T-helper 1 cell treated with Interleukin-12 subunit alpha and Interleukin-12 subunit beta and Interleukin-4 antibody, amounts not matched to agents 30 μg/mL and 1 μg/mL, for 36 hours (primary cell): ENCODE data around the gene BTG2.
"Not testable (repeated sequence)": the region's sequence is repeated elsewhere in the genome, so short reads cannot be mapped to it uniquely, and the experiment has no call there.

ENCODE experiments used
- H3K27ac Mint-ChIP-seq: one replicate; pipeline ENCODE4 v1.8.0; 2021; ENCODE audit warnings: mild to moderate bottlenecking, mixed read lengths
- H3K27me3 Mint-ChIP-seq: one replicate; pipeline ENCODE4 v1.8.0; 2021; ENCODE audit warnings: low read depth, mixed read lengths
- H3K36me3 Mint-ChIP-seq: one replicate; pipeline ENCODE4 v1.8.0; 2021; ENCODE audit warnings: low read depth, mixed read lengths
- H3K4me1 Mint-ChIP-seq: one replicate; pipeline ENCODE4 v1.8.0; 2021; ENCODE audit warnings: low read depth, mixed read lengths
- H3K4me3 Mint-ChIP-seq: one replicate; pipeline ENCODE4 v1.8.0; 2021; ENCODE audit warnings: mild to moderate bottlenecking, moderate library complexity, mixed read lengths
- H3K9me3 Mint-ChIP-seq: one replicate; pipeline ENCODE4 v1.8.0; 2021; ENCODE audit warnings: mixed read lengths

BTG2 gene

DNA sequence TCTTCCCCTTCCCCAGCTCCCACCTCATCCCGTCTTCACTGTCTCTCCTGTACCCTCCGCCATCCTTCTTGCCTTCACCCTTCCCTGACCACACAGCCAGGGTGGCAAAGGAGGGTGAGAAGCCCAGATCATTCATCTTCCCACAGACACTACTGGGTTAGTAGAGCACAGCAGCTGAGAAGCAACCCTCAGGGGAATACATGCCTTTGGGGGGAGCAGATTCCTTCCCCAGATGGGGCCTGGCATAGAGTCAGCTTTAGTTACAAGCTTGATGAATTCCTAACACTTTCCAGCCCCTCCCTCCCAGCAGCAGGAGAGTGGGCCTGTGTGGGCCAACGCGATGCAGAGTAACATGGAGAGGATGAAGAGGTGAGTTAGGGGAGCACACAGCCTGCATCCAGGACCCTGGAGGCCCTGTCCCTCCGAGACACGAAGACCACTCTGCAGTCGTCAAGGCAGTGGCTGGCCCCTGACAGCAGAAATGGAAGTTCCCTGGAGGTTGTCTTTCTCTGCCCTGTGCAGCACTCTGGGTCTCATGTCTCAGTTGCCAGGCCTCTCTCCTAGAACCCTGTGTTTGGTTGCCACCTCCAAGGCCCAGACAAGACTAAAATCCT is 8.8 kb upstream of the BTG2 start:
- Mint-ChIP-seq H3K4me3 (no peak overlapping the region), H3K27me3 (no peaks in the 10 kb centered on the region), H3K9me3 (no peaks in the 10 kb centered on the region), H3K27ac (no peak overlapping the region), H3K4me1 (peaks cover 41% of the 10 kb centered on the region), H3K36me3 (peaks cover 2% of the 10 kb centered on the region)

DNA sequence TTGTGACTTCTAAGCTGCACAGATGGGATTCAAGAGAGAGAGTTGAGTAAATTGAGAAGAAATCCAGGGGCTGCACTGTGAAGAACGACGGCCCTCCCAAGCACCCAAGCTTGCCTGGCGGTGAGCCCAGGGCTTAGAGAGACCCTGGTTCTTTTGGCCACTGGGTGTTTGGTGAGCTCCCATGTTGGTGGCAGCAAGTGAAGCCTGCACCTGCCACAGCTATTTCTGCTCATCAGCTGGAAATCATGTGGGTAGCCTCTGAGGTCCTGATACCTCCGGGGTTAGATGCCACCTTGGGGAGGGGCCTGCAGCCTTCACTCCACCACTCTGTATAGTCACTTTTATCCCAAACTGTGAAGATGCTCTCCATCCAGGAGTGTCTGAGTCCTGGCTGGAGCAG is 6.2 kb upstream of the BTG2 start:
- no peaks in the 10 kb centered on the region for H3K9me3 Mint-ChIP-seq
- peaks cover 49% of the 10 kb centered on the region for H3K4me1 Mint-ChIP-seq
- no peak overlapping the region for H3K4me3 Mint-ChIP-seq
- no peak overlapping the region for H3K27ac Mint-ChIP-seq
- H3K27me3 Mint-ChIP-seq, result no peaks in the 10 kb centered on the region
- peaks cover 3% of the 10 kb centered on the region for H3K36me3 Mint-ChIP-seq

DNA sequence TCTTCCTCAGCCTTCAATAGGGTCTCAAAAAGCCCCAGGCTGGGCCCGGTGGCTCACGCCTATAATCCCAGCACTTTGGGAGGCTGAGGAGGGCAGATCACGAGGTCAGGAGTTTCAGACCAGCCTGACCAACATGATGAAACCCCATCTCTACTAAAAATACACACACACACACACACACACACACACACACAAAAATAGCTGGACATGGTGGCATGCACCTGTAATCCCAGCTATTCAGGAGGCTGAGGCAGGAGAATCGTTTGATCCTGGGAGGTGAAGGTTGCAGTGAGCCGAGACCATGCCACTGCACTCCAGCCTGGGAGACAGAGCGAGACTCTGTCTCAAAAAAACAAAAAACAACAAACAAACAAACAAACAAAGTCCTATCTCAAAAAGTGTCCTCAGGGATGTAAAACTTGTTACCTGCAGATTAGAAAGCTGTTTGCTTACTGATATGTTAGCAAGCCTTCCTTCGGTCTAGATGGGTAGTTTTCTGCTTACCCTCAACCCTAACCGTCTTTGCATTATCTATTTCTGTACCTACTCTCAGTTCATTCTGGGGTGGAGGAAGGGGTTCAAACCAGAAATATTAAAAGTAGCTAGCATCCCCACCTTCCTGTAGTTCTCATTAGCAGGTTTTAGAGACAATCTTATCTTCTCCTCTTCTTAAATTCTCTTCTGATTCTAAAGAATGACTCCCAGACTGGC is 5.4 kb upstream of the BTG2 start:
- H3K27me3 Mint-ChIP-seq, H3K27ac Mint-ChIP-seq, H3K4me3 Mint-ChIP-seq, H3K36me3 Mint-ChIP-seq, H3K9me3 Mint-ChIP-seq: not testable (repeated sequence)
- peaks cover 52% of the 10 kb centered on the region for H3K4me1 Mint-ChIP-seq

- H3K4me1 Mint-ChIP-seq, result peaks cover 47% of the 10 kb centered on the region
- H3K36me3 Mint-ChIP-seq, result peaks cover 3% of the 10 kb centered on the region
- no peaks in the 10 kb centered on the region for H3K9me3 Mint-ChIP-seq
- H3K27me3 Mint-ChIP-seq, result no peaks in the 10 kb centered on the region
- peak overlapping the region; percentile 12 for H3K27ac Mint-ChIP-seq
- no peak overlapping the region for H3K4me3 Mint-ChIP-seq
Measured at GRCh38 chr1:203300441-203301330, 4.6 kb upstream of the BTG2 start.

- Mint-ChIP-seq H3K36me3 (peaks cover 8% of the 10 kb centered on the region), H3K4me1 (peaks cover 45% of the 10 kb centered on the region), H3K9me3 (no peaks in the 10 kb centered on the region), H3K27ac (no peak overlapping the region), H3K27me3 (no peaks in the 10 kb centered on the region), H3K4me3 (no peak overlapping the region)
Measured at GRCh38 chr1:203301331-203301668, 4.0 kb upstream of the BTG2 start.

- Mint-ChIP-seq H3K4me1 (peaks cover 46% of the 10 kb centered on the region), H3K9me3 (no peaks in the 10 kb centered on the region), H3K4me3 (no peak overlapping the region), H3K36me3 (peaks cover 19% of the 10 kb centered on the region), H3K27ac (no peak overlapping the region), H3K27me3 (no peaks in the 10 kb centered on the region)
Measured at GRCh38 chr1:203302456-203302855, 2.9 kb upstream of the BTG2 start.

- Mint-ChIP-seq H3K9me3 (no peaks in the 10 kb centered on the region), H3K27ac (no peak overlapping the region), H3K4me1 (peaks cover 50% of the 10 kb centered on the region), H3K36me3 (peaks cover 24% of the 10 kb centered on the region), H3K4me3 (no peak overlapping the region), H3K27me3 (no peaks in the 10 kb centered on the region)
Measured at GRCh38 chr1:203302894-203303293, 2.4 kb upstream of the BTG2 start.

DNA sequence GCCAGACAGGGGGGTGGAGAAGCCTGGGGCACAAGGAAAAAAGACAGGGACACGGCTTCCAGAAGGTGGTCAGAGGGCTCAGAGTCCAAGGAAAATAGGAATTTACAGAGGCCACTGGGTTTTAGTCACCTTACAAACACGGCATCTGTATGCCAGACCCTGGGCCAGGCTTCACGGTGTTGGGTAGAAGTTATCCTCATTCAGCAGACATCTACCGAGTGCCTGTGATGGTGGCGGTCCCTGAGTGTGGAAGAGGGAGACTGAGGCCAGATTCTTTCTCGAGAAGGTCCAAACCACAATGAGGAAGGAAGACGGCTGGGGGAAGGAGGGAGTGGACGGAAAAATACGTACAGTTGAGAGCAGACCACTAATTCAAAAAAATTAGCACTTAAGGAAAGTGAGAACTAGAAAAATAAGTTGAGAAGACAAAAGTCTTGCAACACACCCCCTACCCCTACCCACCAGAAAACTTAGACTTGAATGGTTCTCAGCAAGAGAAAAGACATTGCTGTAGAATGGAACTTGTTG is 864 bp upstream of the BTG2 start:
- peaks cover 57% of the 10 kb centered on the region for H3K4me1 Mint-ChIP-seq
- H3K27ac Mint-ChIP-seq, result peak overlapping the region; percentile 95
- no peaks in the 10 kb centered on the region for H3K9me3 Mint-ChIP-seq
- H3K36me3 Mint-ChIP-seq, result peaks cover 39% of the 10 kb centered on the region
- H3K27me3 Mint-ChIP-seq, result no peaks in the 10 kb centered on the region
- H3K4me3 Mint-ChIP-seq, result peak overlapping the region; percentile 82

DNA sequence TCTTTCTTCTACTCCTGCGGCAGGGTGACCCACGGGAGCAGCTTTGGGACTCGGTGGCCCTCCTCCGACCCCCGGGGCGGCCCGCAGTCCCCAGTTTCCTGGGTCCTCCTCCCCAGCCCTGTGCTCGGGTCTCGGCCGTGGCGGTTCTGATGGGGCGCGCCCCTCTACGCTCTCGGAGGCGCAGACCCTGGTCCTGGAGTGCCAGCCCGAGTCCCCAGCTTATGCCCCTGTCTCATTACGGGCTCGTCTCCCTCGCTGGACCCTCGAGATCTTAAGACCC is 430 bp downstream of the BTG2 start:
- Mint-ChIP-seq H3K4me3 (peak overlapping the region; percentile 97), H3K27ac (peak overlapping the region; percentile 91), H3K27me3 (no peaks in the 10 kb centered on the region), H3K4me1 (peaks cover 56% of the 10 kb centered on the region), H3K9me3 (no peaks in the 10 kb centered on the region), H3K36me3 (peaks cover 48% of the 10 kb centered on the region)

DNA sequence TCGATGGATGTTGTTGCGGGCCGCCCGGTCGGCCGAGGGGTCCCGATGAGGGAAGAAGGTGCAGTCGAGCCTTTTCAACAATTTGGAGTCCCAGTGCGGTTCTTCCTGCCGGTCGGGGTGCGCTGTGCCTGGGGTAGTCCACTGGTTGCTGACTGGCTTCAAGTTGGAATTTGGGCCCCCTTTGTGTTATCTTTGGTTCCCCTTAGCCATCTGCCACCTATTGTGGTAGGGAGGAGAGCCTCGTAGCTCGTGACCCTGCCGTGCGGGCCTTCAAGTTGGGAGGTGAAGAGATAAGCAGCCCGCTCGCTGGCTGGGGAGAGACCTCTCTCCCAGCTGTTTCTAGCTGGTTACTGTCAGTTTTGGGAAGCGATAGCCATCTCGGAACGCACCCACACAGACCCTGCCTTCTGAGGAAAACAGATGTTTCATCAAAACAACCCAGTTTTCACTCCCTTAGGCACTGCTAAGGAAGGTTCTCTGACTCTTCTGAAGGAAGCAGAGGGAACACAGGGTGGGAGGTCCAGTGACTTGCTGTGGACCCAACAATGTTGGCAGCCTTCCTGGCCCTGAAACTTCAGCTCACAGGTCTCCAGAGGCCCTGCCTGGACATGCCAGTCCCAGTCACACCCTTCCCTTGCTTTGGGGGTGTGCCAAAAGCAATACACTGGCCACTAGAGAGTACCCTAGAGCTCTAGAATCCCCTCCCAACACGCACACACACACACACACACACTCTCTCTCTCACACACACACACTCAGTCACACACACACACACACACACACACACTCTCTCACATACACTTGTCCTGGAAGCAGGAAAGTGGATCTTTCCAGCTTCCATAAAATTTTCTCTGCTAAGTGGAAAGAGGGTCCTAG is 1.0 kb downstream of the BTG2 start:
- Mint-ChIP-seq H3K27ac (peak overlapping the region; percentile 91), H3K4me3 (peak overlapping the region; percentile 97), H3K36me3 (peaks cover 51% of the 10 kb centered on the region), H3K4me1 (peaks cover 56% of the 10 kb centered on the region), H3K27me3 (no peaks in the 10 kb centered on the region), H3K9me3 (no peaks in the 10 kb centered on the region)

DNA sequence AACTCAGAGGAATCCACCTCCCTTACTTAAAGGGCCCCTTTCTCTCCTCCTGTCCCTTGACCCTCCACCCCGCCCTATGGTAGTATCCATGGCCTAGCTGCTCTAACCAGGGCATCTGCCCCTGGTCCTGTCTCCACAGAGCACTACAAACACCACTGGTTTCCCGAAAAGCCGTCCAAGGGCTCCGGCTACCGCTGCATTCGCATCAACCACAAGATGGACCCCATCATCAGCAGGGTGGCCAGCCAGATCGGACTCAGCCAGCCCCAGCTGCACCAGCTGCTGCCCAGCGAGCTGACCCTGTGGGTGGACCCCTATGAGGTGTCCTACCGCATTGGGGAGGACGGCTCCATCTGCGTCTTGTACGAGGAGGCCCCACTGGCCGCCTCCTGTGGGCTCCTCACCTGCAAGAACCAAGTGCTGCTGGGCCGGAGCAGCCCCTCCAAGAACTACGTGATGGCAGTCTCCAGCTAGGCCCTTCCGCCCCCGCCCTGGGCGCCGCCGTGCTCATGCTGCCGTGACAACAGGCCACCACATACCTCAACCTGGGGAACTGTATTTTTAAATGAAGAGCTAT is 1.7 kb downstream of the BTG2 start:
- no peaks in the 10 kb centered on the region for H3K9me3 Mint-ChIP-seq
- peaks cover 56% of the 10 kb centered on the region for H3K4me1 Mint-ChIP-seq
- peak overlapping the region; percentile 91 for H3K27ac Mint-ChIP-seq
- no peaks in the 10 kb centered on the region for H3K27me3 Mint-ChIP-seq
- peak overlapping the region; percentile 97 for H3K4me3 Mint-ChIP-seq
- H3K36me3 Mint-ChIP-seq, result peaks cover 51% of the 10 kb centered on the region

DNA sequence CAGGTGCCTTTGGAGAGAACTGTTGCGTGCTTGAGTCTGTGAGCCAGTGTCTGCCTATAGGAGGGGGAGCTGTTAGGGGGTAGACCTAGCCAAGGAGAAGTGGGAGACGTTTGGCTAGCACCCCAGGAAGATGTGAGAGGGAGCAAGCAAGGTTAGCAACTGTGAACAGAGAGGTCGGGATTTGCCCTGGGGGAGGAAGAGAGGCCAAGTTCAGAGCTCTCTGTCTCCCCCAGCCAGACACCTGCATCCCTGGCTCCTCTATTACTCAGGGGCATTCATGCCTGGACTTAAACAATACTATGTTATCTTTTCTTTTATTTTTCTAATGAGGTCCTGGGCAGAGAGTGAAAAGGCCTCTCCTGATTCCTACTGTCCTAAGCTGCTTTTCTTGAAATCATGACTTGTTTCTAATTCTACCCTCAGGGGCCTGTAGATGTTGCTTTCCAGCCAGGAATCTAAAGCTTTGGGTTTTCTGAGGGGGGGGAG is 2.4 kb downstream of the BTG2 start:
- Mint-ChIP-seq H3K27me3 (no peaks in the 10 kb centered on the region), H3K4me1 (peaks cover 53% of the 10 kb centered on the region), H3K27ac (peak overlapping the region; percentile 91), H3K9me3 (no peaks in the 10 kb centered on the region), H3K4me3 (peak overlapping the region; percentile 97), H3K36me3 (peaks cover 51% of the 10 kb centered on the region)

GRCh38 chr1:203308328-203308922 is 3.1 kb downstream of the BTG2 start:
- Mint-ChIP-seq H3K27ac (peak overlapping the region; percentile 91), H3K27me3 (no peaks in the 10 kb centered on the region), H3K36me3 (peaks cover 51% of the 10 kb centered on the region), H3K4me1 (peaks cover 47% of the 10 kb centered on the region), H3K4me3 (peak overlapping the region; percentile 97), H3K9me3 (no peaks in the 10 kb centered on the region)
